Esophagus muscularis mucosa (tissue), 4 donors: ENCODE data around the gene ZBP1.

Experiments used
- CTCF ChIP-seq, 3 experiments: fragments of 200-600 bp in 2 of 3; fragments of 450-650 bp in 1 of 3; sonication (generic) in 2 of 3; IDR thresholded peaks; one replicate each; pipeline ENCODE4 v1.5.1; 2017 to 2019; ENCODE audit warnings: antibody characterized with exemption in 3 of 3, mild to moderate bottlenecking in 2 of 3, moderate library complexity in 1 of 3
- EP300 ChIP-seq: sonication (generic); formaldehyde crosslinking; IDR thresholded peaks from one replicate; pipeline ENCODE4 v1.6.1; 2017; ENCODE audit warnings: antibody characterized with exemption
- POLR2A ChIP-seq: fragments of 450-650 bp; IDR thresholded peaks from one replicate; pipeline ENCODE4 v1.6.1; 2017; ENCODE audit warnings: antibody characterized with exemption, moderate library complexity, mild to moderate bottlenecking, low read depth

GRCh38 chr20:57559289-57559634, 61.0 kb downstream of the ZBP1 start:
- TF ChIP-seq CTCF (IDR thresholded peaks at IDR 0.05) (no peak), EP300 (no peak), POLR2A (no peak)
